HG02970 (cell line): ENCODE results near the gene CSMD2.
"Not testable (repeated sequence)": the region's sequence is repeated elsewhere in the genome, so short reads cannot be mapped to it uniquely, and the experiment has no call there.

Experiments used
- ATAC-seq: cut with Tn5 transposase; IDR thresholded peaks from one replicate; pipeline ENCODE4 v1.9.1; 2021; ENCODE audit warnings: mild to moderate bottlenecking, moderate library complexity, moderate number of reproducible peaks; ENCODE audit not compliant: unreplicated experiment, low FRiP score

Gene CSMD2

GRCh38 chr1:34122080-34122932 is 42.7 kb downstream of the CSMD2 start:
- ATAC-seq: no peak

GRCh38 chr1:34115233-34115632 is 49.8 kb downstream of the CSMD2 start:
- ATAC-seq: no peak

GRCh38 chr1:34113887-34114286 is 51.1 kb downstream of the CSMD2 start:
- no peak for ATAC-seq

GRCh38 chr1:34113362-34113761 is 51.7 kb downstream of the CSMD2 start:
- no peak for ATAC-seq

DNA sequence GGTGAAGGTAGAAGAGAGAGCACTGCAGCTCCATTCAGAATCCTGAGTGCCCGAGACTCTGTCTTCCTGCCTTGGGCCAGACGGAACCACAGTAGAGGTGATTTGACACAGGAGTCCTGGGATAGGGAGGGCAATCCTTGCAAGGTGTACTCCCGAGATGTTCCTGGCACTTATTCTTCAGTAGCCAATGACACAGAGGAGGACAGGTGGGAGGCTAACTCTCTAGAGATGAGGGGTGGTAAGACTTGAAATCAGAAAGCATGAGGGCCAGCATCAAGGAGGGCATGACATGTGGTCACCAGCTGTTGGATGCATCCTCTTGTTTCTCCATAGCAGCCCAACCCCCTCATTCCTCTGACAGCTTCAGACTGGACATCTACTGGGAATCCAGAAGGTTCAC is 56.3 kb downstream of the CSMD2 start:
- ATAC-seq: no peak

- no peak for ATAC-seq
Observed at GRCh38 chr1:34108269-34108668, 56.8 kb downstream of the CSMD2 start.

- ATAC-seq: no peak
Observed at GRCh38 chr1:34101151-34101550, 63.9 kb downstream of the CSMD2 start.

GRCh38 chr1:34100332-34100731 is 64.7 kb downstream of the CSMD2 start:
- no peak for ATAC-seq

GRCh38 chr1:34092399-34092798 is 72.6 kb downstream of the CSMD2 start:
- not testable (repeated sequence) for ATAC-seq

- ATAC-seq: no peak
Observed at GRCh38 chr1:34089731-34090130, 75.3 kb downstream of the CSMD2 start.

GRCh38 chr1:34087986-34088385 is 77.0 kb downstream of the CSMD2 start:
- no peak for ATAC-seq

GRCh38 chr1:34086561-34086960 is 78.5 kb downstream of the CSMD2 start:
- no peak for ATAC-seq

DNA sequence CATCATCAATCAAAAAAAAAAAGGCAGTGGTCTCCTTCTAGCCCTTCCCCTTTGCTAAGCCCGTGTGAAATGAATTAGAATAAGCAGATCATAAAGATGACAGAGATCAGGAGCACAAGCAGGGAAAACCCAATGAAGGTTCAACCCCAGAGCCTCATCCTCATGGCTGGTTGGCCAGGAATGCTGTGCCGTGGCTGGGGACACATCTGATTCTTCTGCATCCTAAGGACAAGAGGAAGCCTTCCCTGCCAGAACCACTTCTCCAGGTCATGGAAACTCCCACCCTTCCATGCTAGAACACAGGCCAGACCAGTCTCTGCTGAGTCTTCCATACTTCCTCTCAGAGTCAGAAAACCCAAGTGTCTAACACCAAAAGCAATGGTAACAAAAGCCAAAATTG is 81.1 kb downstream of the CSMD2 start:
- no peak for ATAC-seq

- ATAC-seq: not testable (repeated sequence)
Observed at GRCh38 chr1:34082085-34082670, 82.9 kb downstream of the CSMD2 start.

GRCh38 chr1:34078383-34078782 is 86.6 kb downstream of the CSMD2 start:
- no peak for ATAC-seq

DNA sequence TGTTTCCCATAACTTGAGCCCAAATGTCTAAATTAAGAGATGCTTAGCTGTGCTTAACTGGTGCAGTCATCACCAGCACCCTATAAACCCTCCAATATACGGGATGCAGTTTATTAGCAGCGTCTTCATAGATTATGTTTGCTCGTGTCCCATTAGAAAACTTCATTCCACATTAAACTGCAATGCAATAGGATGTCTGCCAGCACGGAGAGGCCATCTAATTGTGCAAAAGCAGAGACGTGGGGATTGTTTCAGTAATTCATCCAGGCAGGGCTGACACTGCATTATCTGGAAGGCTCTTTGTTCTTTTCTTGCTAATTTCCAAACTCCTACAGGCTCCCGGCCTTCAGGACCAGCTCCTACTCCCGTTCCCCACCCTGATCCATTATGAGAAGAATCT is 89.5 kb downstream of the CSMD2 start:
- ATAC-seq: no peak

GRCh38 chr1:34073028-34073695 is 91.9 kb downstream of the CSMD2 start:
- ATAC-seq: no peak

DNA sequence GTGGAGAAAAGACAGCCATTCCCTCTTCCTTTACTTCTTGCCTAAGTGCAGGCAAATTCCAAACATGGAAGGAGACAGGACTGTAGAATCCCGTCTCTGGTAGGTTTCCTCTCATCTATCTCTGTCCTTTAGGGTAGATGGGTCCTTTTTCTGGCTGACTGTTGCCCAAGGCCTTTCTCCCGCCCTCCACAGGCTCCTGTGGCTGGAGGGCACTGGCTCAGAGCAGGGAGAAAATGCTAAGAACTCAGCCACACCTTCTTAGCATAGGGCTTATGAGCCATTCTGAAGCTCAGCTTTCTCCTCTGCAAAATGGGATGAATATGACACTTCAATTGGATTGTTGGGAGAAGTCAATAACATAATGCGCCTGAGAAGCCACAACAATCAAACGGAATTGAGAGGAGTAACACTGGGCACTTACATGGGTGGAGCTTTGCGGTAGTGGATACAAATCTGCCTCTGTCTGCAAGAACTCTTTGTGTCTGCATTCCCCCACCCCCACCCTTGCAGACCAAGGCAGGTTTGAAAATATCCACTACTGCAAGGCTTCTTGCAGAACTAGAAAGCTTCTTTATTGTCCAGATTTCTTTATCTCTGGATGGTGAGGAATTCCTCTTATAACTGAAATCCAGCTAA is 94.7 kb downstream of the CSMD2 start:
- ATAC-seq: no peak

- no peak for ATAC-seq
Observed at GRCh38 chr1:34066981-34067603, 97.9 kb downstream of the CSMD2 start.

DNA sequence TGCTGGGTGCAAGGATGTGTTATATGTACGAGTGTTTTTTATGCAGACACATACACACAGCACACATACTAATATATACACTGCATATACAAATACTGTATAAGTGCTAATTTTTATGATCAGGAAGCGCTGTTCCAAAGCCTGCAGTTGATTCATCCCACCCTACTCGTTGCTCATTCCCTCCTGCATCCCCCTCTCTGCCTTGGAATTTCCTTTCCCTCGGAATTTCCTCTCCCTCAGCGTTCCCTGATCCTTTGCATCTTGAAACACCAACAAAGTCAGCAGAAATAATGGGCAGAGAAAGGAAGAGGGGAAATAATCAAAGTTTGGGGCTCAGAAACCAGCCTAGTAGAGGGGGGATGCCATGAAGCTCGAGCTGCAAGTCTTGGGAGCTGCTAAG is 98.9 kb downstream of the CSMD2 start:
- no peak for ATAC-seq

- no peak for ATAC-seq
Observed at GRCh38 chr1:34065498-34065897, 99.5 kb downstream of the CSMD2 start.
